ENCODE data around the gene KCND3.

DNA sequence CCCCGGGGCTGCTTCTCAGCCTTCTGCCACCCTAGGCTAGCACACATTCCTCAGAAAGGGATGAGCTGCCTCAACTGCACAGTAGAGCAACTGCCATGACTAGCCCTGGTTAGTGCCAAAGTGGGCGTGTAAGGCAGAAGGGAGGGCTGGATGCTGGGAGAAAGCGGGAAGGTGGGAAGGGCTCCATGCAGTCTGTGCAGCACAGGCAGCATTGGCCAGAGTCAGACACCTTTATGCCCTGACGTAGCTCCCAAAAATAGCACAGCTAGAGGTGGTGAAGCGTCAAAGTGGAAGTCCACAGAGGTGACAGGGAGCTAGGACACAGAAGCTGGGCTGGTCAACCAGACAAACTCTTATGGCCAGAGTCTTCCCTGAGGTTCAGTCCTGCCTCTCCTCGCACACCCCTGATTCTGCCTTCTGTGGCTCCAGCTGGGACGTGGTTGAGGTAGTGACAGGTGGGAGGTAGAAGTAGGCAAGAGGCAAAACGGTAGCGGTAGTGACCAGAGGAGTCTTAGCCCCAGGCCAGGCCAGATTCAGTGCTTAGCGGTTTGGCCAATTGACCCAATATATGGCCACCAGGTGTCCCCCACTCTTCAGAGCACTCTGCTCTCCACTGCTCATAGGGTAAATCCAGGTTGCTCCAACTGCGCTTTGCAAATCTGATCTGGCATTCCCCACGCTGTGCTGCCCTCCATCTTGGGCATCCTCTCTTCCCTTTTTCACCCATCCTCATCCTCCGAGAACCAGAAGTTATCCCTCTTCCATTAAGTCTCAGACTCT lies 188.2 kb downstream of the KCND3 start:
- TF ChIP-seq POLR2AphosphoS5 (IDR thresholded peaks at IDR 0.05; ENCODE audit: low read depth, low read length) = no peak
- no peak for TF ChIP-seq REST (IDR thresholded peaks at IDR 0.05; ENCODE audit: insufficient read depth in 1 of 2, low read depth in 2 of 2, low read length in 2 of 2)
- TF ChIP-seq TAF1 (IDR thresholded peaks at IDR 0.05; ENCODE audit: borderline replicate concordance, insufficient read depth, low read length) = no peak
- TF ChIP-seq SIN3A (IDR thresholded peaks at IDR 0.05; ENCODE audit: borderline replicate concordance, insufficient read depth, low read length) = no peak

Data from PFSK-1 (cell line).